Sigmoid colon (tissue), 7 donors: ENCODE data around the gene RPL21. TPM values are rescaled to one million over a fixed set of nuclear protein-coding genes. Genes with fewer than 3 reads are reported as not detected.

Experiments
- DNase-seq: peaks from one replicate; pipeline ENCODE4 v3.0.0-alpha.2; 2019
- H3K27ac ChIP-seq, 4 donors: fragments of 200-600 bp; sonication (generic); one replicate each; pipeline ENCODE4 v1.5.1; 2016 to 2019; ENCODE audit warnings: mild to moderate bottlenecking in 1 of 4
- H3K27me3 ChIP-seq, 3 donors: fragments of 200-600 bp; sonication (generic); one replicate each; pipeline ENCODE4 v1.5.1; 2019; ENCODE audit warnings: mild to moderate bottlenecking in 1 of 3
- H3K36me3 ChIP-seq, 4 donors: fragments of 200-600 bp; sonication (generic); one replicate each; pipeline ENCODE4 v1.5.1; 2016 to 2019
- H3K4me1 ChIP-seq, 4 donors: fragments of 200-600 bp; sonication (generic); one replicate each; pipeline ENCODE4 v1.5.1; 2017 to 2019
- H3K4me3 ChIP-seq, 4 donors: fragments of 200-600 bp; sonication (generic); one replicate each; pipeline ENCODE4 v1.5.1; 2017 to 2019; ENCODE audit warnings: mild to moderate bottlenecking in 2 of 4, moderate library complexity in 1 of 4
- H3K9me3 ChIP-seq, 4 donors: fragments of 200-600 bp in 3 of 4; sonication (generic) in 3 of 4; one replicate each; pipeline versions ENCODE4 v1.5.1 to v1.6.1; 2013 to 2019
- EP300 ChIP-seq, 4 donors: sonication (generic); formaldehyde crosslinking; IDR thresholded peaks; one replicate each; pipeline ENCODE4 v1.6.1; 2017; ENCODE audit warnings: antibody characterized with exemption in 4 of 4
- POLR2A ChIP-seq, 2 donors: fragments of 450-650 bp; IDR thresholded peaks; one replicate each; pipeline ENCODE4 v1.6.1; 2016; ENCODE audit warnings: antibody characterized with exemption in 2 of 2, mild to moderate bottlenecking in 2 of 2, moderate library complexity in 2 of 2
- POLR2AphosphoS5 ChIP-seq, 4 donors: sonication (generic); formaldehyde crosslinking; IDR thresholded peaks; one replicate each; pipeline ENCODE4 v1.6.1; 2017; ENCODE audit warnings: antibody characterized with exemption in 4 of 4
- WGBS, 2 donors: extraction: QIAGEN DNeasy Blood & Tissue Kit; methylation state at CpG; one replicate each; pipeline ENCODE4 v1.1.7; 2013; 5-methylcytosine and 5-hydroxymethylcytosine counted together
- intact Hi-C: fragments of 100-400 bp; cut with DNase I; formaldehyde crosslinking; loops from one replicate; pipeline ENCODE4 v1.15.1; 2023
- polyA plus RNA-seq, 3 donors: library from polyadenylated mRNA; stranded (reverse); fragments of 200-250 nt; gene quantifications; one replicate each; pipeline ENCODE4 v1.2.3, GENCODE V29; 2013
- total RNA-seq, 4 donors: library from RNA; depleted of rRNA; stranded (reverse); fragments of >200 nt; gene quantifications; one replicate each; pipeline ENCODE4 v1.1.0, GENCODE V29; 2016
- TF ChIP-seq, protein P1 (sequence below), 4 experiments: fragments of 450-650 bp in 3 of 4; fragments of 200-600 bp in 1 of 4; IDR thresholded peaks; one replicate each; pipeline ENCODE4 v1.5.1; 2016 to 2019; ENCODE audit warnings: antibody characterized with exemption in 4 of 4, mild to moderate bottlenecking in 3 of 4, moderate library complexity in 2 of 4
- donor health status: healthy with polysubstance abuse.
- donor health status: Bipolar disorder and iron deficiency.
- donor health status: healthy.

Gene RPL21
- total and polyA plus RNA-seq, 7 donors: 708 to 2,533 (median 1,930) TPM

DNA sequence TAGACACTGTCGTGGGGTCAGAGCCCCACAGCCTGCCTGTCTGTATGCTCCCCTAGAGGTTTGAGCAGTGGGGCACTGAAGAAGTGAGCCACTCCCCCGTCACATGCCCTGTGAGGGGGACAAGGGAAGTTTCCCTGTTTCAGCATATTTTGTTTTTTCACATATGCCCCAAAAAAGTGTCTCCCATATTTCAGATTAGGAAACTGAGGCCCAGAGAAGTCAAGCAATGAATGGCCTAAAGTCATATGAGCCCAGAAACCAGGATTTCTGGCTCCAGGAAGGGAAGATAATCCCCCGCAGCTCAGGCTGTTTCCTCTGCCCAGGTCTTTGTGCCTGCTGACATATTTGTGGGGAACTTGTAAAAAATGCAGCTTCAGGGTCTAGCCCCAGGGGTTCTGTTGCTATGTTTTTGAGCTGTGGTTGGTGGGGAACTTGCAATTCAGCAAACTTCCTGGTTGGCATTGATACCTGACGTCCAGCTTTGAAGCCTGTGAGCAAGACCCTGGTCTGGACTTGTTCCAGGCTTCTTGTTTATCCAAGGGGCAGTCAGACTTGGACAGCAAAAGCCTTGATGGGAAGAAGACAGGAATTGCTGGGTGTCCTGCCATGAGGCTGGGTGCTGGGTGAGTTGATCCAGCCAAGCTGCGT lies 28.8 kb downstream of the RPL21 start:
- intact Hi-C loops: no loop called here
- WGBS, 2 donors: 81% methylated on average over 5 of the region's 5 CpGs
- Histone ChIP-seq H3K9me3 (no peaks in the 10 kb centered on the region), H3K27ac (no peak overlapping the region), H3K27me3 (no peaks in the 10 kb centered on the region), H3K4me1 (no peaks in the 10 kb centered on the region), H3K36me3 (no peaks in the 10 kb centered on the region), H3K4me3 (no peak overlapping the region)
- DNase-seq: no peak
- TF ChIP-seq POLR2AphosphoS5 (IDR thresholded peaks at IDR 0.05): no peak
- no peak for TF ChIP-seq POLR2A (IDR thresholded peaks at IDR 0.05)
- TF ChIP-seq EP300 (IDR thresholded peaks at IDR 0.05): no peak
- TF ChIP-seq, protein P1, sequence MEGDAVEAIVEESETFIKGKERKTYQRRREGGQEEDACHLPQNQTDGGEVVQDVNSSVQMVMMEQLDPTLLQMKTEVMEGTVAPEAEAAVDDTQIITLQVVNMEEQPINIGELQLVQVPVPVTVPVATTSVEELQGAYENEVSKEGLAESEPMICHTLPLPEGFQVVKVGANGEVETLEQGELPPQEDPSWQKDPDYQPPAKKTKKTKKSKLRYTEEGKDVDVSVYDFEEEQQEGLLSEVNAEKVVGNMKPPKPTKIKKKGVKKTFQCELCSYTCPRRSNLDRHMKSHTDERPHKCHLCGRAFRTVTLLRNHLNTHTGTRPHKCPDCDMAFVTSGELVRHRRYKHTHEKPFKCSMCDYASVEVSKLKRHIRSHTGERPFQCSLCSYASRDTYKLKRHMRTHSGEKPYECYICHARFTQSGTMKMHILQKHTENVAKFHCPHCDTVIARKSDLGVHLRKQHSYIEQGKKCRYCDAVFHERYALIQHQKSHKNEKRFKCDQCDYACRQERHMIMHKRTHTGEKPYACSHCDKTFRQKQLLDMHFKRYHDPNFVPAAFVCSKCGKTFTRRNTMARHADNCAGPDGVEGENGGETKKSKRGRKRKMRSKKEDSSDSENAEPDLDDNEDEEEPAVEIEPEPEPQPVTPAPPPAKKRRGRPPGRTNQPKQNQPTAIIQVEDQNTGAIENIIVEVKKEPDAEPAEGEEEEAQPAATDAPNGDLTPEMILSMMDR (IDR thresholded peaks at IDR 0.05): no peak

DNA sequence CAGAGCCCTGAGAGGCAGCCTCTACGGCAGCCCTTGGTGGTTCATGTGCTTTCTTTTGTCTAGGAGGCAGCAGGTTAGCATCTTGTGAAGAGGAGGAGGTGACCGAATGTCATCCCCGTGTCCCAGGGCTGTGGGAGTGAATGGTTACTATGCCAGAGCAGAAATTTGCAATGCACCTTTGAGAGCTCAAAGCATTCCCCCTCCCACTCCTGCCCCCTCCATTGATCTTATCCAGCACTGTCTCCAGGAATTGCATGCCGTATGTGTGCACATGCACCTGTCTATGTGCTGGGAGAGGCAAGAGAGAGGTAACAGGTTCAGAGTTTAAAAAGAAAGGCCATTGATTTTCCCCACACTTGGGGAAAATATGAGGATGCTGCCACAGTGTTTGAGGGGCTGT lies 29.5 kb downstream of the RPL21 start:
- intact Hi-C loops: no loop called here

DNA sequence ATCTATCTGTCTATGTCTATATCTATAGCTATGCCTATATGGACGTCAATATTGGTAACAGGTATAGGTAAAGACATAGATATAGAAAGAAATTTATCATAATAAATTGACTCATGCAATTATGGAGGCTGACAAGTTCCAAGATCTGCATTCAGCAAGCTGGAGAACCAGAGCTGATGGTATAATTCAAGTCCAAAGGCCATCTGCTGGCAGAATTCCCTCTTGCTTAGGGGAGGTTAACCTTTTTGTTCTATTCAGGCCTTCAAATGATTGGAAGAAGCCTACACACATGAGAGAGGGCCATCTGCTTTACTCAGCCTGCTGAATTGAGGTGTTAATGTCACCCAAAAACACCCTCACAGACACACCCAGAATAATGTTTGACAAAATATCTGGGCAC lies 30.1 kb downstream of the RPL21 start:
- Histone ChIP-seq H3K9me3 (no peaks in the 10 kb centered on the region), H3K4me1 (no peaks in the 10 kb centered on the region), H3K4me3 (no peak overlapping the region), H3K36me3 (no peaks in the 10 kb centered on the region), H3K27ac (no peak overlapping the region), H3K27me3 (no peaks in the 10 kb centered on the region)
- DNase-seq: no peak
- no peak for TF ChIP-seq POLR2AphosphoS5 (IDR thresholded peaks at IDR 0.05)
- TF ChIP-seq POLR2A (IDR thresholded peaks at IDR 0.05): no peak
- TF ChIP-seq EP300 (IDR thresholded peaks at IDR 0.05): no peak
- TF ChIP-seq, protein P1 (IDR thresholded peaks at IDR 0.05): no peak
- intact Hi-C loops: no loop called here
- WGBS, 2 donors: 24 to 73% methylated on average over 1 of the region's 1 CpG

More for the DNA sequence above, 29.5 kb downstream of the RPL21 start:
- Histone ChIP-seq H3K4me1 (no peaks in the 10 kb centered on the region), H3K9me3 (no peaks in the 10 kb centered on the region), H3K4me3 (no peak overlapping the region), H3K27me3 (no peaks in the 10 kb centered on the region), H3K36me3 (no peaks in the 10 kb centered on the region), H3K27ac (no peak overlapping the region)
- TF ChIP-seq EP300 (IDR thresholded peaks at IDR 0.05) (no peak), POLR2AphosphoS5 (IDR thresholded peaks at IDR 0.05) (no peak)
- TF ChIP-seq, protein P1 (IDR thresholded peaks at IDR 0.05): no peak
- DNase-seq: no peak
- 81 to 83% methylated on average over 4 of the region's 4 CpGs for WGBS, 2 donors

DNA sequence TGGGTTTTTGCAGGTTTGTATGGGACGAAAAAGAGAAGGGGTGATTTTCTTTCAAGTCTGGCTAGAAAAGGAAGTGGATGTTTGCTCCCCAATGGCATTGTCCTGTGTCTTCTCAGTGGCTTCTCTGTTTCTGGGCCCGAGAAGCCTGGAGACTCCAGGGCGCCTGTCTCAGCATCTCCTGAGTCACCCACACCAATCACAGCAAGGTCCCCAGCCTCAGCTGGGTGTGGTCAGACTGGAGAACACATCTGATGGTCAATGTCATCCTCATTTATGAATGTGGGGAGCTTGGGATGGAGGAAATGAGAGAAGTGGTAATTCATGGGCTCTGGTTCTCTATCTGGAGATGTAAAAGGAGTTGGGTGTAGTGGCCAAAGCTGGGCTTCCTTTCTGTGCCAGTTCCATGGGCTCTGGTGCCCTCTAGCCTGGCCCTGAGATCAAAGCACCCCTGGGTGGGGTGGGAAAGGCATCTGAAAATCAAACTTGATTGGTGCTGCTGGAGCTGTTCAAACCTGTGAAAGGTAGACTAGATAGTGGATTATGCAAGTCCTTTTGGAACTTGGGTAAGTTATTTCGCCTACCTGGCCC lies 32.6 kb downstream of the RPL21 start:
- Histone ChIP-seq H3K4me3 (no peak overlapping the region), H3K4me1 (no peaks in the 10 kb centered on the region), H3K27ac (no peak overlapping the region), H3K36me3 (no peaks in the 10 kb centered on the region), H3K9me3 (no peaks in the 10 kb centered on the region), H3K27me3 (no peaks in the 10 kb centered on the region)
- TF ChIP-seq POLR2AphosphoS5 (IDR thresholded peaks at IDR 0.05) (no peak), POLR2A (IDR thresholded peaks at IDR 0.05) (no peak)
- TF ChIP-seq, protein P1 (IDR thresholded peaks at IDR 0.05): no peak
- intact Hi-C loops: no loop called here
- no peak for DNase-seq
- WGBS, 2 donors: 89 to 90% methylated on average over 4 of the region's 4 CpGs
